Lower leg skin (tissue), 3 donors: Measurements from ENCODE around the gene TUBB2B.

ENCODE experiments used
- POLR2A ChIP-seq, 2 donors: fragments of 450-650 bp; IDR thresholded peaks; one replicate each; pipeline ENCODE4 v1.6.1; 2016 to 2017; ENCODE audit warnings: antibody characterized with exemption in 2 of 2, mild to moderate bottlenecking in 1 of 2, moderate library complexity in 1 of 2
- TF ChIP-seq, protein P1 (sequence below), 3 donors: fragments of 450-650 bp; IDR thresholded peaks; one replicate each; pipeline ENCODE4 v1.5.1; 2016; ENCODE audit warnings: antibody characterized with exemption in 3 of 3, mild to moderate bottlenecking in 3 of 3, moderate library complexity in 2 of 3

DNA sequence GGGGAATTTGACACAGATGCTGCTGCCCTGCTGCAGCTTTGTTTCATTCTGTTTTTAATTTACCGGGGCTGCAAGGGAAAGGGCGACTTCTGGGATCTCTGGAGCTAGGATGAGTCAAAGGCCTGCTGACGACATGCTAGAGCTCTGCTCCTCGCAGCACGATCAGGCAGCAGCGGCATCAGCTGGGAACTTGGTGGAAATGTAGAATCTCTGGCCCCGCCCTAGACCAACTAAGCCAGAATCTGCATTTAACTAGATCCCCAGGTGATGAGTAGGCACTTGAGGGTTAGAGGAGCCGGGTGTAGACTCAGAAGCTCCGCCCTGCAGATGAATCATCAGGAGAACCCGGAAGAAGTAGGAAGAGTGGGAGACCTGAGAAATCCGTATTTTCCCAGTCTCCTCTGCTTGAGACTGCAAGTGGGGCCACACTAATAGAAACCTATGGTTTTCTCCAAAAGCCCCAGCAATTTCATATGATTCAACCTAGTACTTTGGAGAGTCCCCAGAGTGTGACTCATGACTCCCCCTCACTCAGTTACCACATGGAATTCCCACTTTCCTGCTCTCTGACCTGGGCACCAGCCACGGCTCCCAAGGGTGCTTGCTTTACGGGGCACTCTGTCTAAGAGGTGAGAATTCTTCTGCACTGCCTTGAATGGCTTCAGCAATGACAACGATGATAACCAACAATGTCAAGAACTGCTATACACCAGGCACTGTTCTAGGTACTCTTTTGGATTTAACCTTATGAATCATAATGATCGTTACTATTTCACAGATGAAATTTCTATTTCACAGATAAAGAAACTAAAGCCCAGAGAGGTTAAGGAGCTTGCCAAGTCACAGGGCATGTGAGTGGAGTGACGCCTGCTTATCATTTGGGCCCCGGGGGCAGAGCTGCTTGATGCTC lies 18.1 kb downstream of the TUBB2B start:
- TF ChIP-seq, protein P1, sequence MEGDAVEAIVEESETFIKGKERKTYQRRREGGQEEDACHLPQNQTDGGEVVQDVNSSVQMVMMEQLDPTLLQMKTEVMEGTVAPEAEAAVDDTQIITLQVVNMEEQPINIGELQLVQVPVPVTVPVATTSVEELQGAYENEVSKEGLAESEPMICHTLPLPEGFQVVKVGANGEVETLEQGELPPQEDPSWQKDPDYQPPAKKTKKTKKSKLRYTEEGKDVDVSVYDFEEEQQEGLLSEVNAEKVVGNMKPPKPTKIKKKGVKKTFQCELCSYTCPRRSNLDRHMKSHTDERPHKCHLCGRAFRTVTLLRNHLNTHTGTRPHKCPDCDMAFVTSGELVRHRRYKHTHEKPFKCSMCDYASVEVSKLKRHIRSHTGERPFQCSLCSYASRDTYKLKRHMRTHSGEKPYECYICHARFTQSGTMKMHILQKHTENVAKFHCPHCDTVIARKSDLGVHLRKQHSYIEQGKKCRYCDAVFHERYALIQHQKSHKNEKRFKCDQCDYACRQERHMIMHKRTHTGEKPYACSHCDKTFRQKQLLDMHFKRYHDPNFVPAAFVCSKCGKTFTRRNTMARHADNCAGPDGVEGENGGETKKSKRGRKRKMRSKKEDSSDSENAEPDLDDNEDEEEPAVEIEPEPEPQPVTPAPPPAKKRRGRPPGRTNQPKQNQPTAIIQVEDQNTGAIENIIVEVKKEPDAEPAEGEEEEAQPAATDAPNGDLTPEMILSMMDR (IDR thresholded peaks at IDR 0.05): no peak
- no peak for TF ChIP-seq POLR2A (IDR thresholded peaks at IDR 0.05)
